GM19397 (cell line): Measurements from ENCODE around the gene P2RX3.
"Not testable (repeated sequence)": the region's sequence is repeated elsewhere in the genome, so short reads cannot be mapped to it uniquely, and the experiment has no call there.

ENCODE experiments used
- ATAC-seq: cut with Tn5 transposase; IDR thresholded peaks from one replicate; pipeline ENCODE4 v1.9.1; 2021; ENCODE audit warnings: mild to moderate bottlenecking, moderate library complexity; ENCODE audit not compliant: unreplicated experiment

The P2RX3 gene

DNA sequence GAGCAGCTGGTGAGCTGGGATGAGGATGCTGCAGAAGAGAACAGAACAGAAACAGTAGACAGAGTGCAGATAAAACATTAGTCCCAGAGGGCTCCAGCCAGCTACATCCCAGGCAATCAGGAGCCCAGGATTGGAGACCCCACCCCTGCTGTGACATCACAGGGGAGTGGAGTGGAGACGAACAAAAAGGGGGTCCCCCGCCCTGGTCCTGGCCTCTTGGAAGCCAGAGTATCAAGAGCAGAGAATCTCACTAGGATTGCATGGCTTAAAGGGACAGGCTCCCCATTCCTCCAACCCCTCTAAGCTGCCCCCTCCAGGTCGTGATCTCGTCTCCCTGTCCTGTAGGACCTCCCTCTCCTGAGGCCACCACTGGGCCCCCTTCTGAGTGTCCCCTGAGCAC, at the start of gene P2RX3:
TSS of gene P2RX3 (plus strand) at position 211 of the 400 bp plus-strand sequence. CDS start 199 bp downstream, outside the sequence.
- no peak for ATAC-seq

DNA sequence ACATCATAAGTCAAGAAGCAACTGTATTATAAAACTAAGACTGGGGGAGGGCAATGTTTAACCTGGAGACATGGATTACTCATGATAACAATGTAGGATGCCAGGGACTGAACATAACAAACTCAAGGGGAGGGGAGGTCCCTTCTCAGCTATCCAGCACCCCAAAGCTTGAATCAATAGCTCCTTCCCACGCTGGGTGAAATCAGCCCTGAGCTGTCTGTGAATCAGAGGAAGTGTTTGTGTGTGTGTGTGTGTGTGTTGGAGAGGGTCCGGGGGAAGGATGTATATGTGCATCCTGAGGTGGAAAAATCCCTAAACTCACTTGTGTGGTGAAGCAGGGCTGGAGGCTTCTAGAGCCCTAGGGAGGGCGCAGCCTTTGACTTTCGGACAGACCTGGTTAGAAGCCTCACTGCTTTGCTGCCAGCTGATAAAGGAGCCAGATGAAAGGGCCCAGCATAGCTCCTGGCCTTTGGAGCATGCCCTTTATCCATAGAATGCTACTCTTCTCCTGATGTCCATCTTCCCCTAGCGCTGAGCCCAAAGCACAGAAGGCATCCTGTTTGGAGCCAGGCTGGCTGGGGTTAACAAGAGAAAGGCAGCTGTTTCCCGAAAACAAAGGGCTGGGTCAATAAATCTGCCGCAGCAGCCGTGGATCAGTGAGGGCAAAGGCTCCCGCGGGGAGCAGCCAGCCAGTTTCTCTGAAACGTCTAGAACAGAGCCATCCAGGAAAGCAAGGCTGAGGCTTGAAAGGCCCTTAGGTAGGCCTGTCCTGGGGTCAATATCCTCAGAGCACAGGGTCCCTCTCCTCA, 49.2 kb upstream of the P2RX3 start:
- no peak for ATAC-seq

DNA sequence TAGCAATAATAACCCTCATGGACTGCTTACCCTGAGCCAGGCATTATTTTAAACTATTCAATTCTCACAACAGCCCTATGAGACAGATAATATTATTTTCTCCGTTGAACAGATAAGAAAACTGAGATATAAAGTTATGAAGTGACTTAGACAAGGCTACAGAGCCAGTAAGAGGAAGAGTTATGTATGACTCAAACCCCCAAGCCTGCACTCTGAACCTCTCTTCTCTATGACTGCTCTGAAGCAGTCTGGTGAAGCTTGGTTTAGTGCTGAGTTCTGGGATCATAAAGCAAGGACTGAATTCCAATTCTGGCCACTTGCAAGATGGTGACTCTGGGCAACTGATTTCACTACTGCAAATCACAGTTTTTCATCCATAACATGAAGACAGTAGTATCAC, 47.9 kb upstream of the P2RX3 start:
- no peak for ATAC-seq

DNA sequence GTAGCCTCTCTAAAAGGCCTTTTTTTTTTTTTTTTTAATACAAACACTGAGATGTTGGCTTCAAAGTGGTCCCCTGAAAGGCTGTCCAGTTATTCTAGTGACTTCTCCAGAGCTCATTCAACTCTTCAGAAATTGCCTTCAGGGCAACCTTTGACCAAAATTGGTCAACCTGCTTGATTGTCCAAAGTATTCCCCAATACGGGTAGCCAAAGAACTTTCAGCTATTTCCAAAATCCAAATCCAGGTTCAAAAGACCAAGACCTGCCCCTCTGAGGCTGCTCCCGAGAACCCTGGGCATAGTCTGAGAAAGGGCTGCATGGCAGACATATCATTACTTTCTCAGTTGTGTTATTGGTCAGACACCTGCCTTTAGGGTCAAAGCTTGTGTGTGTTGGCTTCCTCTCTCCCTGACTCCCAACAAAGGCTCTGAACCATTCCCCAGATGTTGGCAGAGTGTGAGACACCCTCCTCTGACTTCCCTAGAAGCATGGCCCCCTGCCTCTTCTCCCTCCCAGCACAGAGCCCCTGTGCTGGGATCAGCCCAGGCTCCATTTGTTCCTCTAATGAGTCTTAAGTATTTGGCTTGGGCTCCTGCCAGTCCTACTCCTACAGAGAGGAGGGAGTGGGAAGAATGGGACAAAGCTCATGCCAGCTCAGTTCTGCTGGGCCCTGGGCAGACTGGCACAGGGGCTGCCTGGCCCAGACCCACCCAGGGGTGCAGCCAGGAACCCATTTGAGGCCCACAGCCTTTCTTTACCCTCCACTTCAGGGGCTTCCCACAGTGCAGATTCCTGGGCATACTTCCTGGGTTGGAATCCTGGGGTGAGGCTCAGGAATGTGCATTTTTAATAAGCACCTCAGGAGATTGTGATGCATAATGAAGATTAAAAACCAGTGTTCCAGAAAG, 43.7 kb upstream of the P2RX3 start:
- ATAC-seq: no peak

DNA sequence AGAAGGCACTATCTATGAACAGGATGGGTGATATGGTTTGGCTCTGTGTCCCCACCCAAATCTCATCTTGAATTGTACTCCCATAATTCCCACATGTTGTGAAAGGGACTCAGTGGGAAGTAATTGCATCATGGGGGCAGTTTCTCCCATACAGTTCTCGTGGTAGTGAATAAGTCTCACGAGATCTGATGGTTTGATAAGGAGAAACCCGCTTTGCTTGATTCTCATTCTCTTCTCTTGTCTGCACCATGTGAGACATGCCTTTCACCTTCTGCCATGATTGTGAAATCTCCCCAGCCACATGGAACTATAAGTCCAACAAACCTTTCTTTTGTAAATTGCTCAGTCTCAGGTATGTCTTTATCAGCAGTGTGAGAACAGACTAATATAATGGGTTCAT, 41.9 kb upstream of the P2RX3 start:
- not testable (repeated sequence) for ATAC-seq

DNA sequence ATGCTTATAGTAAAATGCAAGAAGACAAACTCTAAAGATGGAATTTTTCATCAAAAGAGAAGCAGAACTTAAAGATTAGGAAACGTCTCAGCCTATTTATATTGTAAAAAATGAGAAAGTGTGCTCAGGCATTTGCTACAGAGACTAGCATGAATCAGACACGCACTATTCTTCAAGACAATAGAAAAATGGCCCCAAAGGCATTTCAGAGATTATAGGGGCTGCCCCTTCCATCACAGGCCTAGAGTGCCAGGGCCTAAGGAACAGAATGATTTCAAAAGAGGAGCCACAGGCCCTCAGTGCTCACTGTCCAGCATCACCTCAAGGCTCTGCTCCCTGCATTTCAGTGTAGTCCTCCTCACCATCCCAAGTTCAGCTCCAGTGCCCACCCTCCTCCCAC, 40.9 kb upstream of the P2RX3 start:
- ATAC-seq: no peak

DNA sequence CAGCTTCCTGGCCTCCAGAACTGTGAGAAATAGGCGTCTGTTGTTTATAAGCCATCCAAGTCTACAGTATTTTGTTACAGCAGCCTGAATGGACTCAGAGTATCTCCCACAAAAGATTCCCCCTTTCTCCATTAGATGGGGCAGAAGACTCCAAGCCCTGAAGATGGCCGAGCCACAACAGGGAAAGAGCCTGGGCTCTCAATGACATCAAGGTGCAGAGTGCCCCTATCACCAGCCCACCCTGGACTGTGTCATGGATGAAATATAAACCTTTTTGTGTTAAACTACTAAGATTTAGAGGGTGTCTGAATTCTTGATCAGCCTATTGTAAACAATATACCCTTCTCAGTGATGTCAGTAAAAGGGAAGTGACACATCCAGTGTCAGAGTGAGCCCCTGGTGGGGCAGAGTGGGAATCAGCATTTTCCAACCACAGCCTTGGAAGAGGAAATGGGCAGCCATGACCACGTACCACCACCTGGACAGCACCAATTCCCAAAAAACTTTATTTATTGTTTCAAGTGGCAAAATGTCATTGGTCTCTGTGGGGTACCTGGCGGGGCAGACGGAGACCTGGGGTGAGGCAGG, 38.9 kb upstream of the P2RX3 start:
- no peak for ATAC-seq

DNA sequence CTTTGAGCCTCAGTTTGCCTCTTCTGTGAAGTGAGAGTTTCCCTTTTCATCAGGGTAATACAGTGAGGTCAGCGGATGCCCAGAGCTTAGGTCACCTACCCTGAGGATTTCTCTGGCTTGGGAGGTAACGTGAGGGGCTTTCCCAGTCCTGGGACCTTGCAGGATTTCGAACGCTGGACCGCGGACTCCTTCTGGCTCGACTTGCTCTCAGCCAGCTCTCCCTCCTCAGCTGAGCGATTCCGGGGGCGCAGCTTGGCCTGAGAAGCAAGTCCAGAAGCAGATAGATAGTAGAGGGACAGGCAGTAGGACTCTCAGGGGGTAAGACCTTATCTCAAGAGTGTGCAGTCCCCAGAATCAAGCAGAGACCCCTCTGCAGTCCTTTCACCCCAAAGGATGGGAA, 37.4 kb upstream of the P2RX3 start:
- no peak for ATAC-seq

DNA sequence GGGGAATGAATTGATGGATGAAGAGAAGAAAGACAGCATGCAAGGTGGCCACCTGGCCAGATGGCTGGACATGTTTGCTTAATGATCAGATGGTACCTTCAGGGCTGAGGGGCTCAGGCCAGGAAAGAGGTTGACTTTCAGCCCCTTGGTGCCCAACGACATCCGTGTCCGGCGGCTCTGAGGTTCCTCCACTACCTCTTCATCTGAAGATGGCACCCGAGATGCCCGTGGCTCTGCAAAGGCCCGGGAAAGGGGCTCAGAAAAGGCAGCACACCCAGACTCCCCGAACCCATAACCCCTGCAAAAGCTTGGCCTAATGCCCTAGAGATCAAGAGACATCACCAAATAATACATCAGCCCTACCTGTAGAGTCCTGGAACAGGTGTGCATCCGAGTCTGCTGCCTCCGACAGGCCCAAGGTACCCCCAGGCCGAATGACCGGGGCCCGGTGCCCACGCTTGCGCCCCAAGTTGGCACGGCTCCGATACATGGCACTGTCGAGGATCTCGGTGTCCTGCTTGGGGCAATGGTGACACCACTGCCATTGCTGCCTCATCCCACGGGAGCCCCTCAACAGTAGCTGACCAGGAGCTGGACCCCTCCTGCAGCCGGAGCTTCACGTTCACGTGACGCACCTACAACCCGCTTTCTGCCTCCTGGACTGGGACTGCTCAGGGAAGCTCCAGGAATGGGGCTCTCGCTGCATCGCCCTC, 36.3 kb upstream of the P2RX3 start:
- no peak for ATAC-seq

DNA sequence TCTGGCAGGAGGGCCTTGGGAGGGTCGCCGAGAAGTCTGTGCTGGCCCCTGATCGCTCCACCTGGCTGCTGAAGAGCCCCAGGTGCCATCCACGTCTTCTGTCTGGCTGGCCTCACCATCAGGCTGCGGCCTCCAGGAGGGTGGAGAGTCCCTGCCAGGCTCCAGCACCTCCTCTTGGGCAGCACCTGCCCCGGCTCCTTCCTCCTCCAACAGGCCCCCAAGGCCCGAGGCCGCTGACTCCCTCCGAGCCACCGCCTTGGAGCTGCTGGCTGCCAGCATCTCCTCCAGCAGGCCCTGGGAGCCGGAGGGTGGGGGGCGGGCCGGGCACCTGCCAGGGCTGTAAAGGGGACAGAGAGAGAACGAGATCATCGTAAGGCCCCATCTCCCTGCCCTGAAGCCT, 35.7 kb upstream of the P2RX3 start:
- no peak for ATAC-seq

DNA sequence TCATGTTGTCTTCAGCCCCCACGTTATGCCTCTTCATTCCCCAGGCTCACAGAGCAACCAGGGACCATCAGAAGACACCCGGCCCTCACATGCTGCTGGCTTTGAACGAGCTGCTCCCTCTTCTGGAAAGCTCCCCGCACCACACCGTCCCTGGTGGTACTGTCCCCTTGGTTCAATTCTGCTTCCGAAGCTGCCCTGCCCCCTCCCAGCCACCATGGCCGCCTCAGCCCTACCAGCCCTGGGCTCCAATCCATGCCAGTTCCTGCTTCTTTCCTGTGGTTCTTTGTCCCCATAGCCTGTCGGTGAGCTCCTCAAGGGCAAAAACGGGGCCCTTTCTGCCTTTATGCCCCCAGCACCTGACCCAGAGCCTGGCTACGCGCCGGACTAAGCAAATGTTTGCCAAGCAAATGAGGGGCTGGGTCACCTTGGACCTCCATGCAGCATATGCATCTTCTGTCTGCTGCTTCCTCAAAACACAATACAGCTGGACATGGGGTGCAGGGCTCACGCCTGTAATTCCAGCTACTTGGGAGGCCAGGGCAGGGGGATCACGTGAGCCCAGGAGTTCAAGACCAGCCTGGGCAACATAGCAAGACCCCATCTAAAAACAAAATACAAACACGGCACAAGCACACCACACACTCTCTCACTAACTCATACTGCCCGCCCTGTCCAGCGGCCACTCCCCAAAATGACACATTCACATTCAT, 34.7 kb upstream of the P2RX3 start:
- no peak for ATAC-seq

DNA sequence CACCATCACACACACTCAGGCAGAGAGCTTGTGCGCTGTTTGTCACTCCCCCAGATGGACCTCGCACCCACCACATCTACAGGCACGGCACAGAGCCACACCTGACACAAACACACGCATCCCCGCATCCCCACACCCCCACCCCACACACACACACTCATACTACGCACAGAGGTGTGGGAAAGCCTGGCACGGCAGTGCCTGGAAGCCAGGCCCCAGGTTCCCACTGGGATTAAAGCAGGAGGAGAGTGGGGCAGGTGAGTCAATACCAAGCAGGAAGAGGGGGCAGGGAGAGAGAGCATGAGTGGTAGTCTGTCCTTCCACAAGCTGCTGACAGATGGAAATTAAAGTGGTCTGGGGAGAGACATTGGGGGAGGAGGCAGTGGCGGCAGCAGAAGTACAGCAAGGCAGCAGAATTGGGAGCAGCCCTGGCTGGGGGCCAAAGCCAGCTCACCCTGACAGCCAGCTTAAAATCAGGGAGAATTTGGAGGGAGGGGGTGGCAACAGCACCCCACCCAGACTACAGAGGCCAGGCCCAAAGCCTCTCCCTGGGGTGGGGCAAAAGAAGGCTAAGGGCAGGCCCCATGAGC, 34.1 kb upstream of the P2RX3 start:
- ATAC-seq: no peak

DNA sequence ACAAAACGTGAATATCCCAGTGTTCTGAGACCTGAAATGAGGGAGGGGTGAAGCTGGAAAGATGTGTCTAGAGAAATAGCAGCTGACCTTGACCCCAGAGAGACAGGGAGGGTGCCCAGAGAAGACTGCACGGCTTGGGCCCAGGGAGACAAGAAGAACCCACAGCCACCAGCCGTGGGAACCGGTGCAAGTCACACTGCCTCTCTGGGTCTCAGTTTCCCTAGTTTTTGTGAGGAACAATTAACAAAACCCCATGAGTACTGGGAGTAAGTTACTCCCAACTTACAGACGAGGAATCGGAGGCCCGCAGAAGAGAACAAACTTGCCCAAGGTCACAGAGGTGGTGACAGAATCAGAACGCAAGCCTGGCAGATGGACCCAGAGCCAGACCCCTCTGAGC, 32.6 kb upstream of the P2RX3 start:
- no peak for ATAC-seq

DNA sequence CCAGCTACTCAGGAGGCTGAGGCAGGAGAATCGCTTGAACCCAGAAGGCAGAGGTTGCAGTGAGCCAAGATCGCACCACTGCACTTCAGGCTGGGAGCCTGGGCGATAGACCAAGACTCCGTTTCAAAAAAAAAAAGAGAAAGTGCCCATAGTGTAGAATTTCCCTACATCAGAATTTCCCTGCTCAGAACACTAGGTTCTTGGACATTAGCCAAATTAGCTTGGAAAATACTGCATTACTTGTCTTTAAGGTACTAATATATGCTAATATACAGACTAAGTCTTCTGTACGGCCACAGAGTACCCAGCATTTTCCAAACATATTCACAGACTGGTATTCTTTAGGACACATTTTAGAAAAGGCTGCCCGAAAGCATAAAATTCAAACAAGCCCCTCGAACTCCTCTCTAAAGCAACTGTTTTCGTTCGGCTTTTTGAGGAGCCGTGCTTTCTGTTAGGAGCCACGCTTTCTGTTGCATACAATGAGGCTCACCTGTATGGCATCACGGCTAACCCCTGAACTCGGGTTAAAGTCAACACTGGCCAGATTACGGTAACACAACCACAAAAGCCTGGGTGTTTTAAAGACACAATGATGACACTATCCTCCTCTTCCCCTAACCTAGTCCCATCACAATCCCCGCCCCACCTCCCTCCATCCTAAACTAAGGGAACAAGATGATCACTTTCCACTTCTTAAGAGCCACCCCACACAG, 31.8 kb upstream of the P2RX3 start:
- ATAC-seq: no peak

DNA sequence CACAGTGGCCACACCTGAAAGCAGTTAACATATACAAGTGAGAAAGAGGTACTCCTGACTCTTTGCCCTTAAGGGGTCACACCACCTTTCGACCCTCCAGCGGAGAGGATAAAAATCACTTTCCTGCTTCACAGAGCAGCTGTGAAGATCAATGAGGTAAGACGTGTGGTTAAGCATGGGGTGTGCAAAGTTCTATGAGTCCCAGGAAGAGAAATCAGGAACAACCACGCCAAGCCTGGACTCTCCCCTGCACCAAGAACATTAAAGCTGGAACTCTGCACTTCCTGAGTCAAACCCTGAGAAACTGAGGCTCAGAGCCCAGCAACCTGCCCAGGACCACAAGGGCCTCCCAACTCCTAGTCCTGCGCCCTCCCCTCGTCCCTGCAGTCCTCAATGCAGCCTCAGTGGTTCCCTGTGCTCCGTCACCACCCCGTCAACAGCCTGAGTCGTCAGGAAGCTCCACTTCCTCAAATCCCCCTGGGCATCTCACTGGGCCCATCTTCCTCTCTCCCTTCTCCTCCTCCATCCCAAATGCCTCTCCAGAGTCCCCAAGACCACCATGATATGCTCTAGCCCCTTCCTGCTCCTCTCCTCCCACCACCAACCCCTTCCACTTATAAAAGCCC, 31.1 kb upstream of the P2RX3 start:
- no peak for ATAC-seq

DNA sequence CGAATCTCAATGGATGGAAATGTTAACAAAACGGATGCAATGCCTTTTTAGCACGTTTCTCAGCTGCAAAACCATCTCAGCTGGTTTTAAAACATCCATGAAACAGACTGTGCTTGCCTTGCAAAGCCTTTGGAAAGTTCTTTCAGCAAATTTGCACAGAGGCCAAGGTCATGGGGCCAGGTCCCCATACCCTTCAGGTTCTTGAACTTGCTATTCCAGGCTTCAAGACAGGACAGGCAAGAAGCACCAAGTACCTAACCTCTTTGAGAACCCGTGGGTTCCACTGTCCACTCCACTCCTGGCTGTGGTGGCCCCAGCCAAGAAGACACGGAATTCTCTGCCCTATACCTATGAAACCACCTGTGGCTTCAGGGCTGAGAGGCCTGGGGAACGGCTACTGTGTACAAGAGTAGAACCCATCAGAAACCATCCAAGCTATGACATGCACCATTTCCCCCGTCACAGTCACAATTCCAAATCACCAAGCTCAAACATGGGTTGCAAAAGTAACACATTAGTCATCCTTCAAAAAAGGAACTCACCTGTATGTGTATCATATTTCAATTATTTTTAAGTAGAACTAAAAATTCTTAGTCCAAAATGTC, 30.4 kb upstream of the P2RX3 start:
- no peak for ATAC-seq

DNA sequence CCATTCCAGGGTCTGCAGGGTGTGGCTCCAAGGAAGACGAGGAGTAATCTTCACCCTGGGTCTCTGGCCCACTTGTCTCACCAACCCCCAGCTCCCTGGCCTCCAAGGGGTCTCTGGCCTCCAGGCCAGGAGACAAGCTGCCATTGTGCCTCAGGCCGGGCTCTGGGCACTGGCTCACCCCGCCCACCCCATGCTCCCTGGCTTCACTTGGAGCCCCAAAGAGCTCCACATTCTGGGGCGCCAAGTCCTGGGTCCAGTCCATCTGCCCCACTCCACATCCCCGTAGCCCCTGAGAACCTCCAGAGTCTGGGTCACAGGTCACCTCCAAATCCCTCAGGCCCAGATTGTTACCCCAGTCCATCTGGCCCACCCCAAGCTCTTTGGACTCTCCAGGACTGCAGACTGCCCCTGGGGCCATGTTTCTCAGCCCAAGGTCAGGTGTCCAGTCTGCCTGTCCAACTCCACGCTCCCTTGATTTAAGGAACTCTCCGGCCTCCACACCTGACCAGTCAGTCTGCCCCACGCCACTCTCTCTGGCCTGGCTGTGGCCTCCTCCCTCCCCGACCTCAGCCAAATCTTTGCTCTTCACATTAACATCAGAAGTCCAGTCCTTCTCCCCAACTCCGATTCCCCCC, 29.6 kb upstream of the P2RX3 start:
- ATAC-seq: no peak
